OCI-M1 (cell line): ENCODE results near the gene ZDHHC1.
"Not testable (repeated sequence)": the region's sequence is repeated elsewhere in the genome, so short reads cannot be mapped to it uniquely, and the experiment has no call there.

ENCODE experiments used
- DNase-seq: peaks from one replicate; lab custom pipeline; 2025; lab: John Stamatoyannopoulos, UW

Gene ZDHHC1

DNA sequence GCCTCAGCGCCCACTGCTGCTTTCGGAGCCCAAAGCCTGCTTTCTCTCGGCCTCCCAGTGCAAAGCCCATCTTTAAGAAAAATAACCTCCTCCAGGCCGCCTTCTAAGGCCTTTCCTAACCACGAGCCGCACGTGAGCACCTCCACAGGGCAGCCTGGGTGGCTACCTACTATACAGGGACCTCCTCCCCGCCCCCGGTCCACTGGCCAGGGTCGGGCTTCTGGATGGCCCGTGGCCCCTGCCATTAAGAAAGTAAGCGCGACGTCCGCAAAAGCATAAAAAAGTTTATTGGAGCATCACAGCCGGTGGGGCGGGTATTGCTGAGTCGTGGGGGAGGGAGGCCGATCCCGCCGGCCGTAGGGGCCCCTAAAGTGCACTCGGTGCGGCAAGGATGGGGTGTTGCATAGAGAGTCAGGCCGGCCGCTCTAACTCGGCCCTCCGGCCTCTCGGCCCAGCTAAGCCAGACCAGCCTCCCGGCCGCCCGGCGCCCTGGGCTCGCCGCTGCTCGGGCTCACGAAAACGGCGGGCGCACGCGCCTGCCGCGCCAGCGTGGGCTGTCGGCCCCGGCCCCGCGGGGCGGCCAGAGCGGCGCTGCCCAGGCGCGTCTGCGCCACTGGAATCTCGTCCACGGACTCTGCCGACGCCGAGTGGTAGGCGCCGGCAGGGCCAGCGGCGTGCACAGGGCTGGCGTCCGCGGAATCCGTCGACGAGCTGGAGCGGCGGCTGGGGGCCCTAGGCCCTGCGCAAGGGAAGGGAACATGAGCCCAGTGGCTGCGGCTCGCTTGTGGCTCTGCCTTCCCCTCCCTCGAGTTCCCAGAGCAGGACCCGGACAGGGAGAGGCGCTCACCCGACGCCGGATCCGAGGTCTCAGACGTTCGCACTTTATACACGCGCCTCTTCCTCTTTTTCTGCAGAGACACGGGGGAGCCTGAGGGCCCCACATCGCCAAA lies 21.8 kb downstream of the ZDHHC1 start:
- DNase-seq, result no peak

DNA sequence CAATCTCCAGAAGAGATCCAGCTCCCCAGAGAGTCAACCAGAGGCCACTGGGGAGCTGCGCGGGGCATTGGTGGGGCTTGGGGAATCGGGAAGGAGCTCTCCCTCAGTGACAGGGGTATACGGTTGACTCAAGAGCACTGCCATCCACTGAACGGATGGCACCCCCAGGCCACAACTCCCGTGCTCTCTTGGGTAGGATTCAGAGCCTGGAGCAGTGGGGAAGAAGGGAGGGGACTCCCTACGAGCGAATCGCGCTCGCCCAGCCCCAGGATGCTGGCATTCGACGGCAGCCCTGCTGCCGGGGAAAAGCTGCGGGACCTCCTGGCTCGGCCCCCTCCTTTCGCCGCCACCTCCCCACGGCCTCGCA lies 22.5 kb downstream of the ZDHHC1 start:
- DNase-seq, result no peak

DNA sequence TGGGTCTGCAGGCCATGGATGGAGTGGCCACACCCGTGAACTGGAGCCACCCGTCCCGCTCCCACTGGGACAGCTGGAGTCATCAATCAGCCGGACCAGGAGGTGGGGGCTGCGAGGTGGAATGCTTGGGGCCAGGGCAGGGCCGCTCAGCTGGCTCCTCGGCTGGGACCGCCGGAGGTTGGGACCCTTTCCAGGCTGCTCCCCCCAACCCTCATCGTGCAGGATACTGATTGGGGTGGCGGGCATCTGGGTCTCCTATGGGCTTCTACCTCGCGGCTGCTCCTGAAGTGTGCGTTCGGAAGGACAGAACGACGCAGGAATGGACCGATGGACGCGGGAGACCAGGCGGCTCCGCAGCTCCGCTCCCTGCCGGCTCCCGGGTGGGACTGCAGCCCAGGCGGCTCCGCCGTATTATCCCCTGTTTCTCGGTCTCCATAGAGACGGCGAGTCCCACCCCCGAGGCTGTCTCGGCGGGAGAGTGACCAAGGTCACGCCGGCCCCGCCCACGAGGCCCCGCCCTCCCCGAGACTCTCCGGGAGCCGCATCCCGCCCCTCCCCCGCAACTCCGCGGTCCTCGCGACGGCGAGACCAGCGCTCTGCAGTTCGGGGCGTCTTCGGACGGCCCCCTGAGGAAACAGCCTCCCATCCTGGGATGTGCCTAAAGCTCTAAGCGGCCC lies 23.0 kb downstream of the ZDHHC1 start, which contains the start of gene TPPP3:
Gene TPPP3 (minus strand): TSS at position 388 of the 677 bp plus-strand sequence. CDS start 2,387 bp downstream, outside the sequence.
- peak; percentile 17 for DNase-seq

DNA sequence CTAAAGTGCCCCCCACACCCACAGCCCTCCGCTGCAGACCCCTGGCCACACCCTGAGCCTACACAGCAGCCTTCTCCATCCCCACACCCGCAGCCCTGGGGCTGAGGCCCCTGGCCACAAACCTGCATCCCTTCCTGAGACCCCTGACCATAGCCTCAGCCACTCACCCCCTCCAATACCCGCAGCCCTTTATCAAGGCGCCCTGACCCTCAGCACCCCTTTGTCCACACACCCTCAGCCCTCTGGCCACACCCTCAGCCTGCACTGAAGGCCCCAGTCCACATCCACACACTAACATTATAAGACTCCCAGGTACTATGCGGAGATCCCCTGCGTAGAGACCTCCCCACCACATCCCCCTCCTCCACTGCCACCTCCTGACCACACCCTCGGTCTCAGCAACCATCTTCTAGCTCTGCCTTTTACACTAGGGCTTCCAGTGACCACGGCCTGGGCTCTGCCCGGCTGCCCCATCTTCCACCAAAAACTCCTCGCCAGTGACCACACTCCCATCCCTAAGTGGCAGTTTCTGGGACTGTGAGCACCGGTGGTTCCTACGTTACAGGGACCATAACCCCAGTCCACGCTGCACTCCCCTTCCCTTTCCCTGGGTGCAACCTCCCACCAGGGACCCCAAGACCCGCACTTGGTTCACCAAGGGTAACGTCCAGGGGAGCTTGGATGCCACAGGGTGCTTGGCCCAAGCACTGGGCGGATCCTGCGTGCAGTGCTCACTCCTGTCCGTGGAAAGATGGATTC lies 23.8 kb downstream of the ZDHHC1 start:
- DNase-seq, result no peak

DNA sequence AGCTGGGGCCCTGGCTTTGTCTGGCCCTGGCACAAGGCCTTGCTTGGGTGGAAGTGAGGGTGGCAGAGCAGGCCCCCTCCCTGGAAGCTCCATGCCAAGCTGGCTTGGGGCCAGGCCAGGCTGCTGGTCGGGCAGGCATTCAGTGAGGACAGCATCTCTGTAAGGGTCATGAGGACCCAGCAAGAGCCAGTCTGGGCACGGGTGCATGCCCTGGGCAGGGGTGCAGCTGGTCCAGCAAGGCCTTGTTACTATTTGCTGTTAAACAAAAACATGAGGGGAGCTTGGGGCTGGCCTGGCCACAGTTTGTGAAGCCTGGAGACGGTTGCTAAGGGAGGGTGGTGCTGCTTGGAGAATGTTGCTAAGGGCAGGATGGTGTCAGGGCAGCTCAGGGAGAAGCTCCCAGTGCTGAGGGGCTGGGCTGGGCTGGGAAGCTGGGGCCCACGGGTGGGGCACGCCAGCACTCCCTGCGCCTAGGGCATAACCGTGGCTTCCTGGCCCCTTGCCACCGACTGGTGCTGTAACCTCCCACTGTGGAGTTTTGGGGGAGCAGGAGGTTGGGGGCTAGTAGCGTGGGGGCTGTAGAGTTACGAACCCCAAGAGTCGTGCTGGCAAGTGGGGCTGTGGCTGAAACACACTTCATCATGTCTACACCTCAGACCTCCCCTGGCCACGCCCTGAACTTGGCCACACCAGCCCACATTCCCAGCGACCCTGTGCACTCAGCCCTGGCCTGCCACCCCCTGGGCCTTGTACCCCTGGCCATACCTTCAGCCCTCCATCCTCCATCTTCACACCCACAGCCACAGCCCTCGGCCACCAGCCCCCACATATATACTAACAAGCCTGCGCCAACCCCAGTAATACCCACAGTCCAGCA lies 24.6 kb downstream of the ZDHHC1 start:
- DNase-seq, result no peak

DNA sequence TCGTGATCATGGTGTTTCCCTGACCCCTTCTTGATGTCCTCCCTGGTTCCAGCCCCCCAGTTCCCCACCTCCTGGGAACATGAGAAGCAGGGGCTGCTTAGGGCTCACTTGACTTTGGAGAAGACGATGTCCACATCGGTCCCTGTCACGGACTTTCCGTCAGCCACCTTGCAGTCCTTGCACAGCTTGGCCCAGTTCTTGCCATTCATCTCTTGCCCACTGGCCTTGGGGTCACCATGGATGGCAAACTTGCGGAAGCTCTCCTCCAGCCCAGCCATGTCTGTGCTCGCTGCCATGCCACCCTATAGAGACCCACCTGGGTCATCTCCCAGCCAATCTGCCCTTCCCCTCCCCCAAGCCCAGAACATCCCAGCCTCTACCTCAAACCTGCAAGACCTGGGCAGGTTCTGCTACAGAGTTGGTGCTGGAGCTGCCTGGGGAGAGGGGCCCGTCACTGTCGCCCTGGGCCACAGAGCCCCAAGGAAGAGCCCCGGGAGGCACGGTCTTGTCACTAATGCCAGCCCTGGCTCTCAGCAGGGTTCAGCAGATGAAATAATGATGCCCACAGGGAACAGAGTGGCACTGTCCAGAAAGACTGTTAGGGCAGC lies 25.4 kb downstream of the ZDHHC1 start:
- DNase-seq, result no peak

DNA sequence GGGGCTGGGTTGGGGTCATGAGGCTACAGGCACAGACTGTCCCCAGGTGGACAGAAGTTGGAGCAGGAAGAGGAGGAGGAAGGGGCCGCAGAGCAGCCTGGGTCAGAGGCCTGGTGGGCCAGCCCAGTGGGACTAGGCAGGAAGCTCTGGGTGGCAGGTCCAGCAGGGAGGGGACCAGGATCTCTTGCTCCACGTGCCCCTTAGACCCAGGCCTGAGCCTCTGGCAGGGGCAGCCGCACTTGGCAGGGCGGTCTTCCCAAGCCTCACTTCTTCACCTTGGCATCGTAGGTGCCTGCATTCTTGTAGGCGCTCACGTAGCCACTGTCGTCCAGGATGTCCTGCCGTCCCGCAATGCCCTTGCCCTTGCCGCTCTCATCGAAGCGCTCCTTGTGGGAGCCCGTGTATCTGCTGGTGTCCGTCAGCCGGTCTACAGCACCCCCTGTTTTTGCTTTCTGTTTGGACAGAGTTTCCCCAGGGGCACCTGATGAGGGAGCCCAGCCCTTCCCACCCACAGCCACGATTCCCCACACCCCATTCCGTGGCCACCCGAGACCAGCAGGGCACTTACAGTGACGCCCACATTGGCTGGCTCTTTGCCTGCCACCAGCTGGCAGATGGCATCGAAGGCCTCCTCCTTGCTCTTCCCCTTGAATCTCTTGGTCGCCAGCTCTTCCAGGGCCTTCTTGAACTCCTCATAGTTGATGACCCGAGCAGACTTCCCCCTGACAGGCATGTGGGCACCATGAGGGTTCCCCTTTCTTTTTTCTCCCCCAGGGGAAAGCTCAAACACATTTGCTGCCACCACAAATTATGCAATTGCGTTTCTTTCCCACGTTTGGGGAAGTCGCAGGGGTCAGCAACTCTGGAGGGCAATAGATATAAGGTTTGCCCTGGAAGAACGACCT lies 26.1 kb downstream of the ZDHHC1 start:
- no peak for DNase-seq

GRCh38 chr16:67388591-67388990 lies 27.7 kb downstream of the ZDHHC1 start:
- no peak for DNase-seq

- DNase-seq, result no peak
These were observed 28.1 kb downstream of the ZDHHC1 start for GRCh38 chr16:67388191-67388590.

- no peak for DNase-seq
These were observed 28.7 kb downstream of the ZDHHC1 start for GRCh38 chr16:67387479-67388079.

DNA sequence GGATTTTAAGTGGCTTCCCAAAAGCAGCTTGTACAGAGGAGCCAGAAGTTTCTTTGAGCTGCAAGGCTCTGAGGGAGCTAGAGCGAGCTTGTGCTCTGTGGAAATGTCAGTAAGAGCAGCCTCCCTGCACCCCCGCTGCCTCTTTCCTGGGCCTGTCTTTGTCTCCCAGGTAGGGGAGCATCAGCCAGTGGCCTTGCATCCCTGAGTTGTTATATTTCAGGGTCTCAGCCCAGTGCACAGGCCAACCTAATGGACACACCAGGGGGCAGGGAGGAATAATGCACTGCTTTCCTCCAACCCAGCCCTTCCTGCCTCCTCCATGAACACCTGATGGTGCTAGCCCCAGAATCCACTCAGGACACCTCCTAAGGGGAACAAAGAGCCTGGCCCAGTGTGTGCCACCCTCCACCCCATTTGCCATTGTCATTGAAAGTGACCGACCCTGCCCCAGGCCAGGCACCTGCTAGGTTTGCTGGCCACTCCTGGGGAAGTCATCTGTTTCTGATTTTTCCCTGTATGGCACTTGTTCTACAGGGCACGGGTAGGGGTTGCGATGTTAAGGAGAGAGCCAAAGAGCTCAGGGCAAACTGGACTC lies 29.3 kb downstream of the ZDHHC1 start:
- no peak for DNase-seq

DNA sequence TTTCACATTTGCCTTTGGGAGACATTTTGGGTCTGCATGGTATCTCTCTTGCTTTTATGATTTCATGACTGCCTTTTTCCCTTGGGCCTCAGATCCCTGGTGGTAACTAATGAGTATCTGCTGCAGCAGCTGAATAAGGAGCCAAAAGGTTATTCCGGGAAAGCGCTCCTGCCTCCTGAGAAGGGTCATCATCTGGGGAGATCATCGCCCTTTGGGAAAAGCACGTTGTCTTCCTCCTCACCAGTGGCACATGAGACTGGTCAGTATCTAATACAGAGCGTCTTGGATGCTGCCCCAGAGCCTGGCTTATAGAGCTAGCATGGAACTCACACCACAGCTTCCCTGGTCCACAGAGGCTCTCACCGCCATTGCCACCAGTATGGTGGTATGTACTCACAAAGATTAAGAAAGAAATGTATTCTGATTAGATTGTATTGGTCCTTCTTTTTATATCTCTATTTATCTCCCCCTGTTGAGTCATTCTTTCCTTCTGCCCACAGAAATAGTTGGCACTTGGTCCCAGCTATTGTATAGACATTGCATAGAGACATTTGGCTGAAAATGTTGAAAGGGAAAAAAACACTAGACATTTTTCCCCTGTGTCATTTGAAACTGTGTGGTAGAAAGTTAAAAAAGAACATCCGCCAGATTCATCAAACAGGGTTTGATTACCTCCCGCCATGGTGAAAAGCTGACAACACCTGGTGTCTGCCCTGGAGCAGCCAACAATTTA lies 31.3 kb downstream of the ZDHHC1 start:
- DNase-seq, result no peak

GRCh38 chr16:67383284-67383683 lies 33.0 kb downstream of the ZDHHC1 start:
- DNase-seq, result no peak

GRCh38 chr16:67378642-67379041 lies 37.6 kb downstream of the ZDHHC1 start:
- DNase-seq, result no peak

GRCh38 chr16:67376012-67376411 lies 40.3 kb downstream of the ZDHHC1 start:
- DNase-seq, result not testable (repeated sequence)

GRCh38 chr16:67372664-67373063 lies 43.6 kb downstream of the ZDHHC1 start:
- peak; percentile 52 for DNase-seq

GRCh38 chr16:67370661-67371060 lies 45.6 kb downstream of the ZDHHC1 start:
- no peak for DNase-seq

GRCh38 chr16:67364600-67365235 lies 51.6 kb downstream of the ZDHHC1 start:
- DNase-seq, result peak; percentile 43
